Measurements from ENCODE around the gene MAP3K10.

DNA sequence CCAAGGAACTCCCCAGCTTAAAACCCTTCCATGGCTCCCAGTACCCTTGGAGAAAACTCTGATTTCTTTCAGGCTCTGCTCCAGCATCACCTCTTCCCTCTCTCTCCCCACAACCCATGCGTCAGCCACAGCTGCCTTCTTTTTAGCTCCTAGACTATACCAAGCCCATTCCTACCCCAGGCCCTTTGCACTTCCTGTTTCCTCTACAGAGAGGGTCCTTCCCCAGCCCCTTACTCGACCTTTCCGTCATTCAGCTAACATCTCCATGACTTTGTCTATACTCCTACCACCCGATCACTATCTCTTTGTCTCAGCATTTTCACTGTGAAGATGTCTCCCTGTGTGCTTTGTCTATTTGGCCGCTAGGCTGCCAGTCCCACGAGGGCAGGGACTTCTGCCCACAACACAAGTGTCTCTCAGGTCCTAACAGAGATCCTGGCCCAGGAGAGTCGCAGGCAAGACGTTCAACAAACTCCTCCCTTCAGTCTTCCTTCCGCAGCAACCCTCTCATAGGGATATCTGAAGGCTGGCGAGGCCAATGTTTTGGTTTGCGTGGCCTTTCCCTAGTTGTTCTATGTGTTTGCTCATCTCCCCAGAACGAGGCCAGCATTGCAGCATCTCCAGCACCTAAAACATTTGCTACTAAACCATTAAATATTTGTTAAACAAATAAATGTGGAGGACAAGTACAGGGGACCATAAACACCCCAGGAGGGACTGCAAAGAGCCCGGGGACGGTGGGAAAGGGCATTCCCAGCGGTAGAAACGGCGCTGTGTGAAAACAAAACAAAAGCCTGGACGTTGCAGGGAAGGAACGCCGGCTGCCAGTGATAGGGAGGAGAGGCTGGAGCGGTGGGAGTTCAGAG lies 34.4 kb downstream of the MAP3K10 start:
- TF ChIP-seq SP1 (IDR thresholded peaks at IDR 0.05), result no peak
- TF ChIP-seq SP1 (CRISPR knock-in tag; IDR thresholded peaks at IDR 0.05), result no peak
- TF ChIP-seq, protein P1, sequence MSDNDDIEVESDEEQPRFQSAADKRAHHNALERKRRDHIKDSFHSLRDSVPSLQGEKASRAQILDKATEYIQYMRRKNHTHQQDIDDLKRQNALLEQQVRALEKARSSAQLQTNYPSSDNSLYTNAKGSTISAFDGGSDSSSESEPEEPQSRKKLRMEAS (IDR thresholded peaks at IDR 0.05), result no peak
- TF ChIP-seq KLF9 (CRISPR knock-in tag; IDR thresholded peaks at IDR 0.05; ENCODE audit: low read depth), result no peak
- TF ChIP-seq POLR2AphosphoS5 (IDR thresholded peaks at IDR 0.05; ENCODE audit: low read depth, low read length), result no peak
- TF ChIP-seq, protein P2, sequence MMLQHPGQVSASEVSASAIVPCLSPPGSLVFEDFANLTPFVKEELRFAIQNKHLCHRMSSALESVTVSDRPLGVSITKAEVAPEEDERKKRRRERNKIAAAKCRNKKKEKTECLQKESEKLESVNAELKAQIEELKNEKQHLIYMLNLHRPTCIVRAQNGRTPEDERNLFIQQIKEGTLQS (CRISPR knock-in tag; IDR thresholded peaks at IDR 0.05), result no peak
- no peak for TF ChIP-seq PHF8 (CRISPR knock-in tag; IDR thresholded peaks at IDR 0.05)
- no peak for TF ChIP-seq ZNF7 (CRISPR knock-in tag; IDR thresholded peaks at IDR 0.05)
- TF ChIP-seq GPN1 (CRISPR knock-in tag; IDR thresholded peaks at IDR 0.05; ENCODE audit: borderline replicate concordance), result no peak
- TF ChIP-seq FOXA1 (IDR thresholded peaks at IDR 0.05), result no peak
- no peak for TF ChIP-seq FOXA1 (CRISPR knock-in tag; IDR thresholded peaks at IDR 0.05)

Data from HepG2 (cell line).